Measurements from ENCODE around the gene TRPM4.
"Not testable (repeated sequence)": the region's sequence is repeated elsewhere in the genome, so short reads cannot be mapped to it uniquely, and the experiment has no call there.

Gene TRPM4

DNA sequence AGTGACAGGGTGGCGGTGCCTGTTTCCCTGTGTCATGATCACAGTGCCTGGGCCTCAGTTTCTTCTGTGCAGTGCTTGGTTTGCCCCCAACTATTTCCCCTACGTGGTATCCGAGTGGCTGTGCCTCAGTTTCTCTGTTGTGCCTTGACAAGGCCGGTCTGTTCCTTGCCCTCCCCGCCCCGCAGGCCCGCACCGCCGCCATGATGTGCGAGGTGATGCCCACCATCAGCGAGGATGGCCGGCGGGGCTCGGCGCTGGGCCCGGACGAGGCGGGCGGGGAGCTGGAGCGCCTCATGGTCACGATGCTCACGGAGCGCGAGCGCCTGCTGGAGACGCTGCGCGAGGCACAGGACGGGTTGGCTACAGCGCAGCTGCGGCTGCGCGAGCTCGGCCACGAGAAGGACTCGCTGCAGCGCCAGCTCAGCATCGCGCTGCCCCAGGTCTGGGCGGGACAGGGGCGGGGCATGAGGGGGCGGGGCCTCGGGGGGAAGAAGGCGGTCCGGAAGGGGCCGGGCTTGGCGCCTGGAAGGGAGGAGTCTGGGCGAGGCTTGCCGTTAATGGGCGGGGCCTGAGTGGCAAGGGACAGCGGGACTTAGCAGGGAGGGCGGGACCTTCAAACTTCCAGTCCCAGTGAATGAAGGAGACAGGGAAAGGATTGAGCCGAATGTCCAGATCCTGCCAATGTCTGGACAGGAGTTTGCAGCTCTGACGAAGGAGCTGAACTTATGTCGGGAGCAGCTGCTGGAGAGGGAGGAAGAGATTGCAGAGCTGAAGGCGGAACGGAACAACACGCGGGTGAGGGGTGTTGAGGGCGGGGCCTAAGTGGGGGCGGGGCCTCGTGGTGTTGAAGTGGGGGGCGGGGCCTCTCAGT, 29.7 kb upstream of the TRPM4 start:
- DNase-seq, result peak; percentile 85

DNA sequence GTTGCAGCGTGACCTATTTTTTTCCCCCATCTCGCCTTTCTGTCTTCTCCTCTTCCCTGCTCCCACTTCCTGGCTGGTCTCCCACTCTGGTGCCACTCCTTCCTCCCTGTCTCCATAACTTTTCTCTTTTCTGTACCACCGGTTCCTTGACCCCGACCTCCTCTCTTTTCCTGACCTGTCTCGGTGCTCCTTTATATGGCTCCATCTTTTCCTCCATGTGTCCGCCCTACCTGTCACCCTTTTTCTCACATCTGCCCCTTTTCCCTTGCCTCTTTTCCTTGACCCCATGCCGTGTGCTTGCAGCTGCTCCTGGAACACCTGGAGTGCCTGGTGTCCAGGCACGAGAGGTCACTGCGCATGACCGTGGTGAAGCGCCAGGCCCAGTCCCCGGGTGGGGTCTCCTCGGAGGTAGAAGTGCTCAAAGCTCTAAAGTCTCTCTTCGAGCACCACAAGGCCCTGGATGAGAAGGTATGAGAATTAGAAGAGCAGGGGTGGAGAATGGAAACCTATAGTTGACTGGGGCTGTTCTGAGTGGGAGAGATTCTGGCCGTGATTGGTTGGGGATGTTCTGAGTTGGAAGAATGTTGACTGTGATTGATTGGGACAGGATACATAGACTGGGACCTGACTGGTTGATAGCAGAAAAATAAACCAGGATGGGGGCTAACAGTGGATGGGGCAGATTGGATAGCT, 28.9 kb upstream of the TRPM4 start:
- no peak for DNase-seq

DNA sequence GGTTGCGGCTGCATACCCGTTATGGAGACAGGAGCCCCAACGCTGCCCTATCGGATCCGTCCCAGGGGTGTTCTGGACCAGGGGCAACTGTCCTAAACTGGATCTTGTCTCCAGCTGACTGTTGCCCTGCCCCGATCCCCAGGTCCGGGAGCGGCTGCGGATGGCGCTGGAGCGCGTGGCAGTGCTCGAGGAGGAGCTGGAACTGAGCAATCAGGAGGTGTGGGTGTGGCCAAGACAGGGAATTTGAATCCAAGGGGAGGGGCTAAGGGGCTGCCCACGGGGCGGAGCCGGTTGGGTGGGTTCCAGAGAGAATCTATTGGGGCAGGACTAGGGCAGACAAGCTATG, 28.4 kb upstream of the TRPM4 start:
- no peak for DNase-seq

- DNase-seq, result no peak
These were observed 27.3 kb upstream of the TRPM4 start for GRCh38 chr19:49130325-49130724.

GRCh38 chr19:49132974-49133609, 24.5 kb upstream of the TRPM4 start:
- DNase-seq, result no peak

GRCh38 chr19:49133621-49134454, 23.8 kb upstream of the TRPM4 start:
- DNase-seq, result no peak

- no peak for DNase-seq
These were observed 21.9 kb upstream of the TRPM4 start for GRCh38 chr19:49135686-49136085.

DNA sequence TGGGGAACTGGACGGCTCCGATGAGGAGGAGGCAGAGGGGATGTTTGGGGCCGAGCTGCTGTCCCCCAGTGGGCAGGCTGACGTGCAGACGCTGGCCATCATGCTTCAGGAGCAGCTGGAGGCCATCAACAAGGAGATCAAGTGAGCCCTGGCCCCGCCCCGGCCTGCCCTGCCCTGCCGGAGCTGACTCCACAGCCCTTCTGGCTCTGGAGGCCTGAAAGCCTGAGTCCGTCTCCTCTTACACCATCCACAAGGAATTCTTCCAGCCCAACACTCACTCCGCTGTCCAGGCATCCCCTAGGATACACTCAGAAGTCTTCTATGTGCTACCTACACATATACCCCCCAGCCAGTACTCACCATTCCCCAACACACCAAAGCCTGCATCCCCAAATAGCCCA, 20.8 kb upstream of the TRPM4 start:
- DNase-seq, result no peak

- no peak for DNase-seq
These were observed 16.6 kb upstream of the TRPM4 start for GRCh38 chr19:49140951-49141350.

DNA sequence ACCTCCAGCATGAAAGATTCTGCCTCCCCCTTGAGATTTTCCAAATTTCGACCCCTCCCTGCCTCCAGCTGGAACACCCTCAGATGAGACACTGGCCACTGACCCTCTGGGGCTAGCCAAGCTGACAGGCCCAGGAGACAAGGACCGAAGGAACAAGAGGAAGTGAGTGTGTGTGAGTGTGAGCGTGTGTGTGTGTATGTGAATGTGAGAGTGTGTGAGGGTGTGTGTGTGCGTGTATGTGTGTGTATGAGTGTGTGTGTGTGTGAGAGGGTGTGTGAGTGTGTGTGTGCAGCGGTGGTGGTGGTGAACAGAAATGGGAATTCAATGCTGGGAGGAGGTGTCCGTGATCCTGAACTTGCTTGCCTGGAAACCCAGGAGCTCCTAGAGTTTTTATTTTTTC, 16.2 kb upstream of the TRPM4 start:
- no peak for DNase-seq

DNA sequence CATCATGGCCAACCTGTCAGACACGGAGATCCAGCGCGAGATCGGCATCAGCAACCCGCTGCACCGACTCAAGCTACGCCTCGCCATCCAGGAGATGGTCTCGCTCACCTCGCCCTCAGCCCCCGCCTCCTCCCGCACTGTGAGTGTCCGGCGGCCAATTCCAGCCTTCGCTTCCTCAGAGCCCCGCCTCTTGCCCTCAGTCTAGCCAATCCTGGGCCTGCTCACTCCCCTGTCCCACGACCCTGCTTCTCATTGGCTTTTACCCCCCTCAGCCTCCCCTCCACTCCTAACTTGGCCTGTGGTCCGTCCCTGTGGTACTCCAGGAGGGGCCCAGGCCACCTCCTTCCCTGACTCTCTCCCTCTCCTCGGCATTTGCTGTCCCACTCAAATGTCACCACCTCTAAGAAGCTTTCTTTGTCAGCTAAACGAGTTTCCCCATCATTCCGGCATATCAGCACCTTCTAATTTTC, 14.7 kb upstream of the TRPM4 start:
- DNase-seq, result peak; percentile 44

- no peak for DNase-seq
These were observed 11.8 kb upstream of the TRPM4 start for GRCh38 chr19:49145573-49146407.

DNA sequence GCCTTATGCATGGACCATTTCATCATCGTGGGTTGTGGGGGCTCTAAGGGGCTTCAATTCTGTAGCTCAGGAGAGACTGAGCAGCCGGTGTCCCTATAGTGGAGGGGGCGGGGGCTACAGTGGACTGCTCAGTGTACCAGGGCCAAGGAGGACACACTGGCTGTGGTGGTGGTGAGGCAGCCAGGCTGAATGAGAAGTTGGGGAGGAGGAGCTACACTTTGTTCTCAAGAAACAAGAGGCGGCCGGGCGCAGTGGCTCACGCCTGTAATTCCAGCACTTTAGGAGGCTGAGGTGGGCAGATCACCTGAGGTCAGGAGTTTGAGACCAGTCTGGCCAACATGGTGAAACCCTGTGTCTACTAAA, 11.2 kb upstream of the TRPM4 start:
- DNase-seq, result not testable (repeated sequence)

- DNase-seq, result no peak
These were observed 9.4 kb upstream of the TRPM4 start for GRCh38 chr19:49148044-49148682.

DNA sequence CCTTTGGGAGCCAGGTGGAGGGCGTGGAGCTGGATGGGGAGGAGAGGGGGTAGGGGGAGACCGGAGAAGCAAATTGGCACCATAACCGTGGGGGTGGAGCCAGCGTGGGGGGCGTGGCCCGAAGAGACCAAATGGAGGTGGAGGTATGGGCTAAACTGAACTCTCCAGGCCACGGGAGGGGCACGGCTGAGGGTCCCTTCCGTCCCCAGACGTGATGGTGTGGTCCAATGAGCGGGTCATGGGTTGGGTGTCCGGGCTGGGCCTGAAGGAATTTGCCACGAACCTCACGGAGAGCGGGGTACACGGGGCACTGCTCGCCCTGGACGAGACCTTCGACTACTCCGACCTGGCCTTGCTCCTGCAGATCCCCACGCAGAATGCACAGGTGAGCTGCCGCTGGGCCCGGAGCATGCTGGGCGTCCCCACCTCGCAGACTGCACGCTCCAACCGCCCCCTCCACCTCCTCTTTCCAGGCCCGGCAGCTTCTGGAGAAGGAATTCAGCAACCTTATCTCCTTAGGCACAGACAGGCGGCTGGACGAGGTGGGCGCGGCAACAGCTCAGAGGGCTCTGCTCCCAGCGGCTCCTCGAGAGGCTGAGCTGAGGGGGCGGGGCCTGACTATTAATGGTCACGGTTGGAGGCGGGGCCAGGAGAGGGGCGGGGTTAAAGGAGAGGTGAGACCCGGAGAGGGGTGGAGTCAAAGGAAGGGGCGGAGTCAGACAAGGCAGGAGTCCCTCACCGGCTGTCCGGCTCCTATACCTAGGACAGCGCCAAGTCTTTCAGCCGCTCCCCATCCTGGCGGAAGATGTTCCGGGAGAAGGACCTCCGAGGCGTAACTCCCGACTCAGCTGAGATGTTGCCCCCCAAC, 8.6 kb upstream of the TRPM4 start:
- peak; percentile 90 for DNase-seq

- peak; percentile 38 for DNase-seq
These were observed 7.9 kb upstream of the TRPM4 start for GRCh38 chr19:49149652-49150105.

DNA sequence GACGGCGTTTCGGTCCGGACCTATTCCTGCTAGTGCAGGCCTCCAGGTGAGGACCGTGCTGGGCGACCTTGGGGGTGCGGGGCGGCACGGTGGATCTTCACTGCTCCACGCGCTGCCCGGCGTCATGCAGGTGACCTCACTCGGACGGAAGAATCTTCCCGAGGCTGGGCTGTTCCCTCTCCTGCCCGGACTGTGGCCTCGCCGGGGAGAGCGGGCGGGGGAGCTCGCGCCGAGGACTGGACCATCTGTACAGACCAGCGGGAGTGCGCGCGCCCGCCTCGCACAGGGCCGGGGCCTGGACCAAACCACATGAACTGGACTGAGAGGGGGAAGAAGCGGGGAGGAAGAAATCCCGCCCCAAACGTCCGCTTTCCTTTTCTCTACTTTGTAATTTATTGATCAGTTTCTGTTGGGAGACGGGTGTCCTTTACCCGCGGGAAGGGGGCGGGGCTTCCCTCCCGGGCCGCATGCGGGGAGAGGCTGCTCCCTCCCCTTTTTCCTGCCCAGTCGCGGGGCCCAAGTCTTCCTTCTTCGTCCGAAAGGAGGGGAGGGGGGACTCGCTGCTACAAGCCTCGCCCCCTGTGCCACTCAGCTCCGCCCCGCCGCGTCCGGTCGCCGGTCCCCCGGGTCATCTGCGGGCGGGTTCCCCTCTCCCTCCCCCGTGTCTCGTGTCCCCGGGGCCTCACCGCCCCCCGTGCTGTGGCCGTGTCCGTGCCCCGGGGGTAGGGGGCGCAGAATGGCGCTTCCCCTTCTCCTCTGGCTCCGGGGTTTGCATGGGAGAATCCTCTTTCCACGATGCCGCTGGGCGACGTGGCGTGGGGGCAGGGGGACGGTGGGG, 7.3 kb upstream of the TRPM4 start:
- DNase-seq, result peak; percentile 85

- DNase-seq, result no peak
These were observed 6.7 kb upstream of the TRPM4 start for GRCh38 chr19:49150944-49151243.

DNA sequence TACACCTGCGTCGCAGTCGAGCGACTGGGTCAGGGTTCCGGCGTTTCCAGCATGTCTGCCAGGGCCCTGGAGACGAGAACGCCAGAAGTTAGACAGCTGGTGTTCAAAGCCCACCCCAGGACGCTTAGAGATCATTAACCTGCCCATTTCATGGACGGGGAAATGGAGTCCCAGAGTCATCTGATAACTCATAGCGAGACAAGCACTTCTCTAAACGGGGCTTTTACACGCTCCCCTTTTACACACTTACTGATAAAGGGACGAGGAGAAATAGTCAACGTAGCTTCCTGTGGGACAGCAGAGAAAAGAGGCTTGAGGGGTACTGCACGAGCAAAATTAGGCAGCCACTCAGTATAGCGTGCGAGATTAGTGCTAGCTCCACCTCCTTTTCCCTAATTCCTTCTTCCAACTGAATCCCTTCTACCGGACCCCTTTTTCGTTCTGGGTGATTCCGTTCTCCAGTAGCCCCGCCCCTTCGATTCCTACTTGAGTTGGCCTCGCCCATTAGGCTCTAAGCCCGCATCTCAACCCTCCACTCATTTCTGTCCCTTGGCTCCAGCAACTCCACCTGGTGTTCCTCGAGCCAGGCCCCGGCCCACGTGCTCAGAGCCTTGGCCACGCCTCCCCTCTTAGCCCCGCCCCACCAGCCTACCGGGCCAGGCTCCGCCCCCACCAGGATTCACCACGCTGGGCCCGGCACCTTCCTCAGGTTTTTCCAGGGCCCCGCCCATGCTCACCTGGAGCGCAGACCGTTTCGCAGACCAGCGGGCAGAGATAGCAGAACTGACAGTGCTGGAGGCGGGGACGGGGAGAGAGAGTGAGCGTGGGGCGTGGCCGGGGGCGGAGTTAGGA, 6.1 kb upstream of the TRPM4 start:
- no peak for DNase-seq
